Activated CD8-positive, alpha-beta memory T cell treated with anti-CD3 and anti-CD28 coated beads, Interleukin-2, amount 50 U/mL, for 1 hour (primary cell): ENCODE results near the gene OR5L1.

Source experiments
- DNase-seq: peaks from one replicate; pipeline ENCODE4 v3.0.0-alpha.2; 2020; ENCODE audit errors: extremely low read depth

OR5L1 gene

DNA sequence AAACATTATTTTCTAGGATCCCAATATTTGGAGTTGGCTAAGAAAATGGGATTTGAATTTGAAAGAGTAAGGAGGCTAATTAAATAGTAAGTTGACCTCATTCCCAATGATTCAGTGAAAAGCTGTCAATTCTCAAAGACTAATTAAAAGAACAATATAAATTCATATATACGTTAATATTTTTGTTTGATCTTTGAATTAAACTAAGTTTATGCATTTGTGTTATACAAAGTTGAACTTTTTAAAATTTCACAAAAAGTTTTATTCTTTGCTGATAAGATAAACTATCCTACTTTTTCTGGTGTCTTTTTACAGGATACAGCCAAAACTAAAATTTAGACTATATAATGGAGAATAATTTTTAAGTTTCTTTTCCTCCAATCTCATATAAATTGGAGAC is at the start of gene OR5L1:
Gene OR5L1 (plus strand): TSS at position 301 of the 400 bp plus-strand sequence. CDS start 100 bp downstream, outside the sequence.
- no peak for DNase-seq

DNA sequence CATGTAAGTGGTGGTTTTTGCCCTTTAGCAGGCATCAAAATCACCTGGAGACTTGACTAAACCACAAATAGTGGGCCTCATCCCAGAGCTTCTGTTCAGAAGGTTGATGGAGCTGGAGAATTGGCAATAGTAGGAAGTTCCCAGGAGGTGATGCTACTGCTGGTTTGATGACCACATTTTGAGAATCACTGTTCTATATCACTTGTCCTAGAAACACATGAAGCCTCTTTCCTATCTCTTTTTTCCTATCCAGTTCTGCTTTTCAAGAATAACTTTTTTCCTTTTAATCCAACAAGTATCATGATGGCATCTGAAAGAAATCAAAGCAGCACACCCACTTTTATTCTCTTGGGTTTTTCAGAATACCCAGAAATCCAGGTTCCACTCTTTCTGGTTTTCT is 38.0 kb upstream of the OR5L1 start, which contains the start of gene OR5D13:
Gene OR5D13 (plus strand): TSS at position 301 of the 400 bp plus-strand sequence. CDS start 0 bp downstream, at position 301.
- DNase-seq, result no peak

DNA sequence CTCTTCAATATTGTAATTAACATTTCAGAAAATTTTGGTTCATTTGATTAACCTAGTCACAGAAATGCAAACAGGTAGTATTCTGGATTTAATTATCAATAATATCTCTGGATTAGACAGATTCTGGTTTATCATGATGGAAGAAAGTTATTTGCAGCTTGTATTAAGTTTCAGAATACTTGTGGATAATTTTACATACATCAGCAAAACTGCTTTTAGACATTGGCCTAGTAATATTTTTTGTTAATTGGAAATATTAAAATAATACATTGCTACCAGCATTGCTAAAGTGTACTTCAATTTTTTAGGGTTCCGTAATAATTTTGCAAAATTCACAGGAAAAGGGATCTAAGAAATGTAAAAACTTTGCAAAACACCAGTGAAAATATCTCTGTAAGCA is 19.6 kb upstream of the OR5L1 start:
- no peak for DNase-seq

DNA sequence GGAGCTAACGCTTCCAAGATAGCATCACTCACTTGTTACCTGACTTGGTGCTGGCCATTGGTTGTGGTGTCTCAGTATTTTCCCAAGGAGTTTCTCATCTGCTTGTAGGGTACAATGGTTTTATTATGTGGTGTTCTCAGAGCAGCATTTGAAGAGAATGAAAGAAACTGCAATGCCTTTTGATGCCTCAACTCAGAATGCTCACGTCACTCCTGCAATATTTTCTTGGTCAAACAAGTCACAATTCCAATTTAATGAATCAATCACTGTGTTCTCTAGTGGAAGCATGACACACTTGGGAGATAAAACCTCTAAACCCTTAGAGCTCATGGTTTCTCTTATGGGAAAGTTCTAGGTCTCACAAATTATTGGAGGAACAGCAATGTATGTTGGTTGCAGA is 17.8 kb upstream of the OR5L1 start:
- DNase-seq, result no peak

DNA sequence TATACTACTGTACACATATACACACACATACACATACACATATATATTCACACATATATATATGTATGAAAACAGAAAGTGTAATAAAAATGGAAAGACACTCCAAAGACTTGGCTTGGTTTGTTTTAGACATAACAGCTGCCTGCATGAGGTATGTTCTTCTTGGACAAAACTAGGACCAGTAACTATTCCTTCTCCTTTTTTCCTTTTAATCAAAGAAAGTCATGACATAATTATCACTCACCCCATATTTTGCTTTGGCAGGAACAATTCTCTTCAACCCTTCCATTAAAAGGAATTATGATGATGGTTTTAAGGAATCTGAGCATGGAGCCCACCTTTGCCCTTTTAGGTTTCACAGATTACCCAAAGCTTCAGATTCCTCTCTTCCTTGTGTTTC is 15.9 kb upstream of the OR5L1 start, which contains the start of gene OR5D14:
Gene OR5D14 (plus strand): TSS at position 301 of the 400 bp plus-strand sequence. CDS start 0 bp downstream, at position 301.
- DNase-seq, result no peak

DNA sequence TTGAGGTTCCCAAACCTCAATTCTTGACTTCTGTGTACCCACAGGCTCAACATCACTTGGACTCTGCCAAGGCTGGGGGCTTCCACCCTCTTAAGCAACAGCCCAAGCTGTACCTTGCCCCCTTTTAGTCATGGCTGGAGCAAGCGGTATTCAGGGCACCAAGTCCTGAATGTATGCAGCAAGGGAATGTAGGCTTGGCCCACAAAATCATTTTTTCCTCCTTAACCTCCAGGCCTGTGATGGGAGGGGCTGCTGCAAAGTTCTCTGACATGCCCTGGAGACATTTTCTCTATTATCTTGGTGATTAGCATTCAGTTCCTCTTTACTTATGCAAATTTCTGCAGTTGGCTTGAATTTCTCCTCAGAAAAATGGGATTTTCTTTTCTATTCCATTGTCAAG is 4.9 kb upstream of the OR5L1 start:
- no peak for DNase-seq

DNA sequence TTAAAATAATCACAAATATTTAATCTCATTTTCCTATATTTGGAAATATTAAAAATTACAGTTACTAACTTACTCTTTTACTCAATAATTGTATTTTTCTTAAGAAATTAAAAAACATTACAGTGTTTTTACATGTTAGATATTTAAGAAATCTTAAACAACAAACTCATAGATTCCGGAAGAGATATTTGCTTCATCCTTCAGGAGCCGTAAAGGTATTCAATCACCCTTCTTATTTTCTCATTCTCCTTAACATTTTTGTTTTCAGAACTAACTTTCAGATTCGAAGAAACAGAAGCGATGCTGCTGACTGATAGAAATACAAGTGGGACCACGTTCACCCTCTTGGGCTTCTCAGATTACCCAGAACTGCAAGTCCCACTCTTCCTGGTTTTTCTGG is 8.2 kb downstream of the OR5L1 start, which contains the start of gene OR5D18:
Gene OR5D18 (plus strand): TSS at position 301 of the 400 bp plus-strand sequence. CDS start 0 bp downstream, at position 301.
- no peak for DNase-seq

DNA sequence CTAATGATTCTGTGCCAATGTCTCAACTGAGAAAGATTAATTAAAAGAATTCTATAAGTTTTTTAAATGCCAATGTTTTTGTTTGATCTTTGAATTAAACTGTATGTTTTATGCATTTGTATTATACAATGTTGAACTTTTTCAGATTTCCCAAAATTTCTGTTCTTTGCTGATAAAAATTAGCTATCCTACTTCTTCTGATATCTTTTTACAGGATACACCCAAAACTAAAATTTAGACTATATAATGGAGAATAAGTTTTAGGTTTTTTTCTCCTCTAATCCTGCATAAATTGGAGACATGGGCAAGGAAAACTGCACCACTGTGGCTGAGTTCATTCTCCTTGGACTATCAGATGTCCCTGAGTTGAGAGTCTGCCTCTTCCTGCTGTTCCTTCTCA is 15.8 kb downstream of the OR5L1 start, which contains the start of gene OR5L2:
Gene OR5L2 (plus strand): TSS at position 301 of the 400 bp plus-strand sequence. CDS start 0 bp downstream, at position 301.
- DNase-seq, result no peak

DNA sequence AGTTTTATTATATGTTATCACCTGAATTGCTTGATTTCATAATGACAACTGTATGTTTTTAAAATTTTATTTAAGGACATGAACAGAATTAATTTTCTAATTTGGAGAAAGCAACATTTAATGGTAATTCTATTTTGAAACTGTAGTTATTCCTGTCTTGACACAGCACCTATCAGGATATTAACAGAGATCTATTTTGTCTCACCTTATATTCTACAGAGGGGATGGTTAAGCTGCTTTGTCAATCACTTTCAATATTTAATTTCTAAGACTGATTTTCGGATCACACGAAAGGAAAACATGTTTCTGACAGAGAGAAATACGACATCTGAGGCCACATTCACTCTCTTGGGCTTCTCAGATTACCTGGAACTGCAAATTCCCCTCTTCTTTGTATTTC is 27.3 kb downstream of the OR5L1 start, which contains the start of gene OR5D16:
Gene OR5D16 (plus strand): TSS at position 301 of the 400 bp plus-strand sequence. CDS start 0 bp downstream, at position 301.
- DNase-seq, result no peak

DNA sequence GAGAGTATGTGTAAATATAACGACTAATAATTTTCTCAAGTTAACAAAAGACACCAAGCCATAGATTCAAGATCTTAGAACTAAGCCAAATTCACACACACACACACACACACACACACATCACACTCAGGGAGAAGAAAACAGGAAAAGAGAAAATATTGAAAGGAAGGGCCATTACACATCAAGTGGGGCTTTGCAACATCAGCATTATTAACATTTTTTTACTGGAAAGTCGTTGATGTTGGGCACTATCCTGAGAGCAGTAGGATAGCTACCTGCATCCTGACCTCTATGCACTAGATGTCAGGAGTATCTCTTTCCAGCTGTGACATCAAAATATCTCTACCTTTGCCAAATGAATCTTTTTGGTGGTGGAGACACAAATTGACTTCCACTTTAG is 36.3 kb downstream of the OR5L1 start:
- no peak for DNase-seq

DNA sequence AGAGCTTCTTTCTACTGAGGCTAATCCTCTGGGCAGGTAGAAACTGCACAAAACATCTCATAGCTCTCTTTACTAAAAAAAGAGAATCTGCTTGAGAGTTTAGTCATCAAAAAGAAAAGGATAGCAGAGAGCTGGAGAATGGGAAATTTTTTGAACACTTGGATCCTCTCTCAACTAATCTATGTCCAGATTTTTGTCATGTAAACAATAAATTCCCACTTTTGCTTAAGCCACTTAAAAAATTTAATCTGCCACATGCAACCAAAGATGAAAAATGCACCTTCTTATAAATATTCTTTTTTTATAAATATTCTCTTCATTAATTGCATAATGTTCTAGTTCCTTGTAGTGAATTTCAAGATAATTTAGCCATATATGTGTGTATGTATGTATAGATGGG is 37.9 kb downstream of the OR5L1 start:
- no peak for DNase-seq

DNA sequence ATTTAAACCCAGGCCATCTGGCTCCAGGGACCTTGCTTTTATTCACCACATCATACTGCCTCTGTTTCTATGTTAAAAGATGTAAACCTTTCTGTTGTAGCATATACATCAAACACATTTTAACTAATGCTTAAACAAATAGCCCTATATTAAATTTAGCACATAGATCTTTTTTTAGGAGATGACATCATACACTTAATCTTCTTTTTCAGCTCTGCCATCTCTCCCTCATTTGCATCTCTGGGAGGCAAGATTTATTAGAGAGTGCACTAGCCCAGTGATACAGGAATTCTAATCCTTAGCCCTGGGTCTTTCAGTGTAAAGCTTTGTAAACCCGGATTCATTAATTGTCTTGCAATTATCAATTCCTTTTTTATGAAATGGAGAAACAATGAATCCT is 41.0 kb downstream of the OR5L1 start:
- DNase-seq, result no peak

DNA sequence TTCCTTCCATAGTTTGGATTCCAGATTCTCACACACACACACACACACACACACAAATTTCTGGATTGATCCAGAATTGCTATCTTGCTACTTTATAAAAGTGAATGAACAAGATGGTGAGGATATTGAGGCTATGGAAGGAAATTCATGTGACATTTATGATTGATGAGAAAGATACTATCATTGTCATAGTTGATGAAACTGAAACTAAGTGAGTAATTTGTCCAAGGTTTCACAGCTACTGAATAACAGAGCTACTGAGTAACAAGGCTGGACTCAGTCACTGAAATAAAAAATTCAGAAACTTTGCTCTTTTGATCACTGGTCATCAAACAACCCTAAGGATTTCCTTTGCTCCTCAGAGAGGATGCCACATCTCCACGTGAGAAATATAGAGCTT is 43.5 kb downstream of the OR5L1 start:
- DNase-seq, result no peak
